Neural progenitor cell (in vitro differentiated cells): ENCODE results near the gene PHACTR1. TPM values are rescaled to one million over a fixed set of nuclear protein-coding genes. Genes with fewer than 3 reads are reported as not detected.

ENCODE experiments used
- DNase-seq: peaks from one replicate; pipeline ENCODE4 v3.0.0-alpha.2; 2016; ENCODE audit warnings: low spot score
- H2AFZ ChIP-seq: fragments of 200-600 bp; sonication (generic); replicated peaks from 2 replicates; pipeline ENCODE4 v1.6.1; 2016; ENCODE audit warnings: antibody characterized with exemption
- H3F3A ChIP-seq: fragments of 200-600 bp; sonication (generic); 2 replicates; pipeline ENCODE4 v1.6.1; 2016; ENCODE audit warnings: antibody characterized with exemption, low read depth
- H3K27ac ChIP-seq: fragments of 200-600 bp; sonication (generic); 2 replicates; pipeline ENCODE4 v1.5.1; 2016; ENCODE audit warnings: mild to moderate bottlenecking
- H3K27me3 ChIP-seq: fragments of 200-600 bp; sonication (generic); 2 replicates; pipeline ENCODE4 v1.6.1; 2016; ENCODE audit warnings: mild to moderate bottlenecking, moderate library complexity
- H3K36me3 ChIP-seq: fragments of 200-600 bp; sonication (generic); 2 replicates; pipeline ENCODE4 v1.5.1; 2016
- H3K4me1 ChIP-seq: fragments of 200-600 bp; sonication (generic); 2 replicates; pipeline ENCODE4 v1.6.1; 2016; ENCODE audit warnings: mixed run types
- H3K4me2 ChIP-seq: fragments of 200-600 bp; sonication (generic); 2 replicates; pipeline ENCODE4 v1.6.1; 2016
- H3K4me3 ChIP-seq: fragments of 200-600 bp; sonication (generic); 2 replicates; pipeline ENCODE4 v1.5.1; 2016
- H3K79me2 ChIP-seq: fragments of 200-600 bp; sonication (generic); 2 replicates; pipeline ENCODE4 v1.6.1; 2016; ENCODE audit warnings: low read depth
- H3K9ac ChIP-seq: fragments of 200-600 bp; sonication (generic); 2 replicates; pipeline ENCODE4 v1.6.1; 2016
- H3K9me3 ChIP-seq: fragments of 200-600 bp; sonication (generic); 2 replicates; pipeline ENCODE4 v1.5.1; 2016; ENCODE audit warnings: low read depth
- H4K20me1 ChIP-seq: fragments of 200-600 bp; sonication (generic); 2 replicates; pipeline ENCODE4 v1.6.1; 2016; ENCODE audit warnings: low read depth
- H3K27ac Mint-ChIP-seq: 3 replicates; pipeline ENCODE4 v1.8.0; 2021; ENCODE audit warnings: mixed read lengths
- H3K27me3 Mint-ChIP-seq: 2 replicates; pipeline ENCODE4 v1.8.0; 2022; ENCODE audit warnings: low read depth, mild to moderate bottlenecking, inconsistent platforms, moderate library complexity, mixed read lengths; ENCODE audit not compliant: insufficient read depth
- H3K36me3 Mint-ChIP-seq: 3 replicates; pipeline ENCODE4 v1.8.0; 2021; ENCODE audit warnings: mixed read lengths
- H3K4me1 Mint-ChIP-seq: 3 replicates; pipeline ENCODE4 v1.8.0; 2021; ENCODE audit warnings: mixed read lengths
- H3K4me3 Mint-ChIP-seq: 3 replicates; pipeline ENCODE4 v1.8.0; 2021; ENCODE audit warnings: mild to moderate bottlenecking, moderate library complexity, mixed read lengths
- H3K9me3 Mint-ChIP-seq: 3 replicates; pipeline ENCODE4 v1.8.0; 2020; ENCODE audit warnings: mixed read lengths
- EZH2 ChIP-seq: fragments of 200-600 bp; sonication (generic); IDR thresholded peaks from 2 replicates; pipeline ENCODE4 v1.6.1; 2017; ENCODE audit warnings: antibody characterized with exemption, mild to moderate bottlenecking, moderate library complexity
- EZH2phosphoT487 ChIP-seq: fragments of 200-600 bp; sonication (generic); IDR thresholded peaks from 2 replicates; pipeline ENCODE4 v1.6.1; 2017; ENCODE audit warnings: antibody characterized with exemption
- total RNA-seq: library from RNA; depleted of rRNA; stranded (reverse); fragments of >200 nt; gene quantifications from 2 replicates; pipeline ENCODE4 v1.2.3, GENCODE V29; 2015; ENCODE audit warnings: low replicate concordance
- TF ChIP-seq, protein P1 (sequence below): fragments of 200-600 bp; sonication (generic); IDR thresholded peaks from 2 replicates; pipeline ENCODE4 v1.5.1; 2017; ENCODE audit warnings: antibody characterized with exemption, mild to moderate bottlenecking

The PHACTR1 gene
- total RNA-seq, 1 donor from 2014 or later: 2.4 TPM

GRCh38 chr6:12958052-12958706 is 241.6 kb downstream of the PHACTR1 start:
- H3K9ac ChIP-seq: no peak overlapping the region
- peak overlapping the region; percentile 34 for H3K4me3 ChIP-seq

DNA sequence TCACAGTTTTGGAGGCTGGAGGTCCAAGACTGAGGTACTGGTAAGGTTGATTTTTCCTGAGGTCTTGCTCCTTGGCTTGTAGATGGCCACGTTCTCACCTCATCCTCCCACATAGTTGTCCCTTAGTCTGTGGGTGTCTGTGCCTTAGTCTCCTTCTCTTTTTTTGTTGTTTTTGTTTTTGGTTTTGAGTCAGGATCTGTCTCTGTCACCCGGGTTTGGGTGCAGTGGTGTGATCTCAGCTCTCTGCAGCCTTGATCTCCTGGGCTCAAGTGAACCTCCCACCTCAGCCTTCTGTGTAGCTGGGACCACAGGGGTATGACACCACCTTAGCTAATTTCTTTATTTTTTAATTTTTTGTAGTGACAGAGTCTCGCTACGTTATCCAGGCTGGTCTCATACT is 245.2 kb downstream of the PHACTR1 start:
- peaks cover 15% of the 10 kb centered on the region for H3K4me1 Mint-ChIP-seq
- H3K9me3 ChIP-seq: no peaks in the 10 kb centered on the region
- H3K4me3 ChIP-seq: no peak overlapping the region
- no peaks in the 10 kb centered on the region for H3K9me3 Mint-ChIP-seq
- peaks cover 7% of the 10 kb centered on the region for H3F3A ChIP-seq
- H2AFZ ChIP-seq: no peak overlapping the region
- no peak for DNase-seq
- no peaks in the 10 kb centered on the region for H3K36me3 Mint-ChIP-seq
- H3K9ac ChIP-seq: no peak overlapping the region
- TF ChIP-seq EZH2 (no peak), EZH2phosphoT487 (no peak)
- TF ChIP-seq, protein P1, sequence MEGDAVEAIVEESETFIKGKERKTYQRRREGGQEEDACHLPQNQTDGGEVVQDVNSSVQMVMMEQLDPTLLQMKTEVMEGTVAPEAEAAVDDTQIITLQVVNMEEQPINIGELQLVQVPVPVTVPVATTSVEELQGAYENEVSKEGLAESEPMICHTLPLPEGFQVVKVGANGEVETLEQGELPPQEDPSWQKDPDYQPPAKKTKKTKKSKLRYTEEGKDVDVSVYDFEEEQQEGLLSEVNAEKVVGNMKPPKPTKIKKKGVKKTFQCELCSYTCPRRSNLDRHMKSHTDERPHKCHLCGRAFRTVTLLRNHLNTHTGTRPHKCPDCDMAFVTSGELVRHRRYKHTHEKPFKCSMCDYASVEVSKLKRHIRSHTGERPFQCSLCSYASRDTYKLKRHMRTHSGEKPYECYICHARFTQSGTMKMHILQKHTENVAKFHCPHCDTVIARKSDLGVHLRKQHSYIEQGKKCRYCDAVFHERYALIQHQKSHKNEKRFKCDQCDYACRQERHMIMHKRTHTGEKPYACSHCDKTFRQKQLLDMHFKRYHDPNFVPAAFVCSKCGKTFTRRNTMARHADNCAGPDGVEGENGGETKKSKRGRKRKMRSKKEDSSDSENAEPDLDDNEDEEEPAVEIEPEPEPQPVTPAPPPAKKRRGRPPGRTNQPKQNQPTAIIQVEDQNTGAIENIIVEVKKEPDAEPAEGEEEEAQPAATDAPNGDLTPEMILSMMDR: no peak
- H3K79me2 ChIP-seq: no peaks in the 10 kb centered on the region
- H3K4me2 ChIP-seq: no peak overlapping the region
- no peak overlapping the region for H3K27ac ChIP-seq
- H3K4me1 ChIP-seq: peaks cover 17% of the 10 kb centered on the region
- H3K27me3 Mint-ChIP-seq: no peaks in the 10 kb centered on the region
- no peaks in the 10 kb centered on the region for H3K36me3 ChIP-seq
- H3K27ac Mint-ChIP-seq: no peak overlapping the region
- no peak overlapping the region for H3K4me3 Mint-ChIP-seq
- H4K20me1 ChIP-seq: no peaks in the 10 kb centered on the region
- H3K27me3 ChIP-seq: peaks cover 37% of the 10 kb centered on the region

More at GRCh38 chr6:12958052-12958706, 241.6 kb downstream of the PHACTR1 start:
- no peaks in the 10 kb centered on the region for H3K9me3 Mint-ChIP-seq
- peaks cover 4% of the 10 kb centered on the region for H4K20me1 ChIP-seq
- peak overlapping the region; percentile 74 for H3K4me3 Mint-ChIP-seq
- no peak overlapping the region for H3K27ac Mint-ChIP-seq
- H3K27me3 ChIP-seq: peaks cover 68% of the 10 kb centered on the region
- H2AFZ ChIP-seq: peak overlapping the region; percentile 4
- H3K9me3 ChIP-seq: no peaks in the 10 kb centered on the region
- H3K4me2 ChIP-seq: peak overlapping the region; percentile 76
- H3K27me3 Mint-ChIP-seq: peaks cover 8% of the 10 kb centered on the region
- DNase-seq: no peak
- H3K4me1 ChIP-seq: peaks cover 23% of the 10 kb centered on the region
- no peaks in the 10 kb centered on the region for H3K79me2 ChIP-seq
- H3K27ac ChIP-seq: no peak overlapping the region
- H3K36me3 ChIP-seq: no peaks in the 10 kb centered on the region
- peaks cover 26% of the 10 kb centered on the region for H3K4me1 Mint-ChIP-seq
- H3F3A ChIP-seq: peaks cover 12% of the 10 kb centered on the region
- H3K36me3 Mint-ChIP-seq: no peaks in the 10 kb centered on the region
- peak; percentile 4 for TF ChIP-seq EZH2phosphoT487
- TF ChIP-seq, protein P1: no peak
- TF ChIP-seq EZH2: peak; percentile 2

GRCh38 chr6:12962529-12962928 is 246.0 kb downstream of the PHACTR1 start:
- Histone ChIP-seq H3K27me3 (peaks cover 29% of the 10 kb centered on the region), H4K20me1 (no peaks in the 10 kb centered on the region), H3K9me3 (no peaks in the 10 kb centered on the region), H3K9ac (no peak overlapping the region), H3K4me3 (no peak overlapping the region), H3K79me2 (no peaks in the 10 kb centered on the region), H3F3A (peaks cover 7% of the 10 kb centered on the region), H3K4me1 (peaks cover 12% of the 10 kb centered on the region), H3K4me2 (no peak overlapping the region), H3K36me3 (no peaks in the 10 kb centered on the region), H3K27ac (no peak overlapping the region), H2AFZ (no peak overlapping the region)
- DNase-seq: no peak
- Mint-ChIP-seq H3K27me3 (no peaks in the 10 kb centered on the region), H3K27ac (peak overlapping the region; percentile 11), H3K4me3 (no peak overlapping the region), H3K4me1 (peaks cover 12% of the 10 kb centered on the region), H3K9me3 (no peaks in the 10 kb centered on the region), H3K36me3 (no peaks in the 10 kb centered on the region)
- TF ChIP-seq EZH2phosphoT487: no peak
- TF ChIP-seq, protein P1: no peak
- no peak for TF ChIP-seq EZH2
